ENCODE measurements around the gene ABHD2.

Gene ABHD2

DNA sequence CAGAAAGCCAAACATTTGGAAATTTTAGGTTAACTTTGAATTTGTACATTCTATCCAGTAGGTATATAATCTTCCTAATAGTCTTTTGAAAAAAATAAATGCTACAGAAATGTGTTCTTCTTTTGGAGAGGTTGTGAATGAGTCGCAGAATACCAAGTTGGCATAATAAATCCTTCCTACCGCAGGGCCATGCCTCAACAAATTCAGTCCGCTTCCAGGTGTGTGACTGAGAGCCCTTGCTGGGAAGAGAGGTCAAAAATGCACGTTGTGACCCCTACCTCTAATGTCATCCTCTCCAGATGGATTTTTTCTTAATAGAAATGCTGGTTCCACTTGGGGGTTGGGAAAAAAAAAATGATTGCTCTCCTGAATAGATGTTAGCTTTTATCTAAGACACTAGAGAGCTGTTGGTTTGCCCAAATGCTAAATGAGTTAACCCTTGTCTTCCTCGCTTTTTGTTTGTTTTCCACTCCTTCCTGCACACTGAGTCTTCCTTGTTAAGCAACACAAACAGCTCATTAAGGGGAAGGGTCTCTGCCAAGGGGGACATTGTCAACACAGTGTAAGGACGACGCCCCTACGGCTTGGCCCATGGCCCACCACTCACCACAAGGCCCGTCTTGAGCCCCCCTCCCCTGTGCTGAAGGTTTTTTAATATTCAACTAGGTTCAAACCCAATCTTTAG, 99.2 kb downstream of the ABHD2 start:
- no peak overlapping the region for H3K4me3 ChIP-seq (ENCODE audit: low read depth, low read length)

DNA sequence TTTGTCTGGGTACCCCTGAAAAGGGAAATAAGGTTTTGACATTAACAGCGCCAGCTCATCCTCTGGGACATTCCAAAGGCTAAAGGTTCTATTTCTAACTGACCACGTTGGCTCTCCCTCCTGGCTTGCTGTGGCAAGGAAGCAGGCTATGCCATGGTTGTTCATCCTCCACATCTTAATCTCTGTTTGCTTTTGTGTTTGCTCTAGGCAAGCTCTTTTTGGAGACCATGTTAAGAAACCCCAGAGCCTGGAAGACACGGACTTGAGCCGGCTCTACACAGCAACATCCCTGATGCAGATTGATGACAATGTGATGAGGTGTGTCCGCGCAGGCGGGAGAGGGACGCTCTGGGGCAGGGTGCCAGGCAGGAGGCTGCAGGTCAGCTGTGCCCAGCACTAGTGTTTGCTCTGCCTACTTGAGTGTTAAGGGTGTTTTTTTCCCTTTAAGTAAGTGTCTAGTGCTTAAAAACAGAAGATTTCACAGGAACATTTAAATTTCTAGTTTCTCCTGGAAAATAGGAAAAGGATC, 99.8 kb downstream of the ABHD2 start:
- H3K4me3 ChIP-seq (ENCODE audit: low read depth, low read length) = no peak overlapping the region

DNA sequence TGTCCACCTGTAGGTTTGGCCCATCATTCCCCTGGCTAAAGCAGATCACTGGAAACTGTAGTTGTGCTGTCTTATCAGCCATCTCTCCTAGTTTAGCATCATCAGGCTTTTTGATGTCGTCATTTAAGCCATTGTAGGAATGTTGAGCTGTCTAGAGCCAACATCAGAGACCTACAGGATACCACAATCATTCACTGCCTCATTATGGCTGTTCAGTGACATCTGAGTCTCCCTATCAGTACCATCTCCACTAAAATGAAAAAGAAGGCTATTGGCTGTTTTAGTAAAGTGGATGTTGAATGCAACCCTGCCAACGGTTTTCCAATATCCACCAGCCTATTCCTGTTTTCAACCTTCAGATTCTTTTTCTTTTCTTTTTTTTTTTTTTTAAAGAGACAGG, 103.9 kb downstream of the ABHD2 start:
- H3K4me3 ChIP-seq (ENCODE audit: low read depth, low read length) = no peak overlapping the region

DNA sequence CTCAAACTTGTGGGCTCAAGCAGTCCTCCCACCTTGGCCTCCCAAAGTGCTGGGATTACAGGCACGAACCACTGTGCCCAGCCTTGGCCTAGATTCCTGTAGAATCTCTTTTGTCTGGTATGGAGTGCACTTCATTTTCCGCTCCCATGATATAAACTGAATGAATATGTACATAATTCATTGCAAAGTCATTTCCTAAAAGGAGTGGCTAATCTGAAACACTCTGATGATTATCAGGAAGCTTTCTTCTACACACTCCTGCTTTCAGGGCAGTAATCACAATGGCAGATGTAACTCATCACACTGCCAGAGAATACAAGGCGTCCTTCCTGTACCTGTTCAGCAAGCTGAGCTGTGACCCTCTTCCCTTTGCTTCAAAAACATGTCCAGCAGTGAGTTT, 104.5 kb downstream of the ABHD2 start:
- no peak overlapping the region for H3K4me3 ChIP-seq (ENCODE audit: low read depth, low read length)

DNA sequence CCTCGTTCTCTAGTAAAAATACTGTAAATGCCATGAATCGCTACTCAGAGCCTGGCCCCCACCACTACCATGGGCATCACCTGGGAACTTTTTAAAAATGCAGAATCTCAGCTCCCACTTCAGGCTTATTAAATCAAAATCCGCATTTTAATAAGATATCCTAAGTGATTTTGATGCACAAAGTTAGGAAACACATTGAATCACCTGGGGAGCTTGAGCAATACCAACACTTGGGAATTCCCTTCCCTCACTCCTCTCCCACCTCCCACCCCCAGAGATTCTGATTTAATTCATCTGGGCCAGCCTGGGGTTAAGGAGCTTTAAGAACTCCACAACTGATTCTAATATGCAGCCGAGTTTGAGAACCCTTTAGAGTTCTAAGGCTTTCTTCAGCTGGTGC, 106.4 kb downstream of the ABHD2 start:
- no peak overlapping the region for H3K4me3 ChIP-seq (ENCODE audit: low read depth, low read length)

DNA sequence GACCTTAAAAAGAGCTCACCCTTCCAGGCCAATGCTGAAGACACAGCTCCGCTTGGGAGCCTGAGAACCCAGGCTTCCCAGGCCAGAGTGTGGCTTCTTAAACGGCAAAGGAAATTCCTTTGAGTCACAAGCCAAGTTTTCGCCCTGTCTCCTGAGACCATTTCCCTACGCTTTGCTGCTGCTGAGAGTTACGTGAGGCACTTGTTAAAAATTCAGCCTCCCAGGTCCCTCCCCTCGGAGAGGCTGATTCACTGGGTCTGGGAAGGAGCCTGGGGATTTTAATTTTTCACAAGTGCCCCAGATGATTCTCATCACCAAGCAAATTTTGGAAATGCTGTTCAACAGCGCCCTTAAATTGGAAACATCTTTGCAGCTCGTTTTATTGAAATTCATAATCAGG, 107.6 kb downstream of the ABHD2 start:
- no peak overlapping the region for H3K4me3 ChIP-seq (ENCODE audit: low read depth, low read length)

DNA sequence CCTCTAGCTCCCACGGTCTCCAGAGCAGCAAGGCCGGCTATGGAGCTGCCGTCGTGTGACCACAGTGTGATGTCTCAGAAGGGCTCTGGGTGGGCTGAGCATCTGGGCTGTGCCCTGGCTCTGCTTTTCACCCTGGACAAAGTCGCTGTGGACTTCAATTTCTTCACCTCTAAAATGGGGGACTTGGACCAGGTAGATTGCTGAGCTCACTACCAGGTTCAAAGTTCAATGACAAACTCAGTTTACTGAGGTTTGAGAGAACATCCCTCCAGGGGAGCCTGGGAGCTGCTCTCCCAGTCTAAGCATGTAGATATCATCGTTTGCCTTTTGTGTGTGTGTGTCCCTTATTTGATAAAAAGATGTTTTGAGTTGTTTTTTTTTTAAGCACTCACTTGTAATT, 108.0 kb downstream of the ABHD2 start:
- no peak overlapping the region for H3K4me3 ChIP-seq (ENCODE audit: low read depth, low read length)

DNA sequence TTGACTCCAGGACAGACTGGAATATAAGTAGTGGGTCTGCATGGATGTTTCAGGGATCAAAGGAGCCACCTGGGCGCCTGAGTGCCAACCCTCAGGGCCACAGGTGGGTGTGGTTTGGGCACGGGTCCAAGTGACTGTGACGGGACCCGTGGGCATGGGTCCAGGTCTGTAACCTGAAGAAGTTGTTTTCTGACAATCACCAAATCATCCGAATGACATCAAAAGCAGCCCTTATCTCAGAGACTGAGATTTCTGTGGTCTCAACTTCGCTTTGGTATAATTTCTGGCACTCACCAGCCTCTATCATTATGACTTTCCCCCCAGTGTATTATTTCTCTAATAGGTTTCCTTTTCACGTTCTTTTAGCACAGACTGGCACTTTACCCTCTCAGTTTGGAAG, 108.7 kb downstream of the ABHD2 start:
- H3K4me3 ChIP-seq (ENCODE audit: low read depth, low read length) = no peak overlapping the region

DNA sequence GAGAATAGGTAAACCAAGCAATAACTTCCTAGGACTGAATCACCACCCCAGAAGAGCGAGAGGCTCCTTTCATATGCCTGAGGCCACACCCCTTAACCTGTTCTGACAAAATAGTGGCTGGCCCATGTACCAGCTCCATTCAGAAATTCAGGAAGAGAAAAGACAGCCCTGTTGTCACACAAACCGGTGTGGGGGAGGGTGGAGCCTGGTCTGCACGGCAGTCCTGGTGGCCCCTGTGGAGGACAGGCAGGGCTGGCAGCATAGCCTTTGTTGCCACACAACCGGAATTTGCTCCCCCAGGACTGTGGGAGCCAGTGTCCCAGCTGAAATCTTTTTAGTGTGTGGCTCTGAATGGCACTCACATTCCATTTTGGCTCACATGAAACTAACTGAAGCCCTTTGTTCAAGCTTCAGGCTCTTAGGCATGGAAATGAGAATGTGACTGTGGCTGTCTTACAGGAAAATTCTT, 109.3 kb downstream of the ABHD2 start:
- no peak overlapping the region for H3K4me3 ChIP-seq (ENCODE audit: low read depth, low read length)

DNA sequence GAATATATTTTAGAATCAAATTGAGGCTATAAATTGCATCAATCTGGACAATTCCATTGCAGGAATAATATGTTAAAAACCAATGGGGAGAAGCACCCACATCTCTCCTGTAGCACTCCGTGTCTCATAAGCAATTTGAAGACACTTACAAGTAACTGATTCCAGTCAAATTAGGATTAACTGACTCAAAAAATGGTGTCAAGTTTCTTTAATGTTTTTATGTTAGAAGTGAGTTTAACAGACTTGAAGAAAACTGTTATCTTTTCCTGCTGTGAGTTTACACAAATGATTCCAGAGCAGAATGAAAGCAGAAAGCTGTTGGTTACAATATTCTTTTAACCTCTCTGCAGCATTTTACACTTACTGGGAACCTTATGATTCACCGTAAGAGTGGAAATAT, 109.9 kb downstream of the ABHD2 start:
- no peak overlapping the region for H3K4me3 ChIP-seq (ENCODE audit: low read depth, low read length)

DNA sequence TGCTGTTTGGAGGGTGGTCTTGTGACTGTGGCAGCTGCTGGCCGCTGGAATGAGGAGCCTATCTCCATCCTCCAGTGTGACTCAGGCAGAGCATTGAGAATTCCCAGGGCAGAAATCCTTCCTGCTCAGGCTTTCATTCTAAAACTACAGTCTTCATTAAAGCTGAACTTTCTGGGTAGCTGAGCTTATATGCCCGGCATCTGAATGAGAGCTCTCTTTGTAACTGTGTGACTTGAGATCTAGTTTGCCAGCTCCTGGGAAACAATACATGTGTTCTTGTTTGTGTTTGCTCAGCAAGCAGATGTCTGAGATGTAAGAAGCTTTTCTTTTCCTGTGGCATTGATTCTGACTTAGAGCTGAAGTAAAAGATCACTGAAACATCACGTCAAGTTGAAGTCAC, 110.7 kb downstream of the ABHD2 start:
- H3K4me3 ChIP-seq (ENCODE audit: low read depth, low read length) = no peak overlapping the region

DNA sequence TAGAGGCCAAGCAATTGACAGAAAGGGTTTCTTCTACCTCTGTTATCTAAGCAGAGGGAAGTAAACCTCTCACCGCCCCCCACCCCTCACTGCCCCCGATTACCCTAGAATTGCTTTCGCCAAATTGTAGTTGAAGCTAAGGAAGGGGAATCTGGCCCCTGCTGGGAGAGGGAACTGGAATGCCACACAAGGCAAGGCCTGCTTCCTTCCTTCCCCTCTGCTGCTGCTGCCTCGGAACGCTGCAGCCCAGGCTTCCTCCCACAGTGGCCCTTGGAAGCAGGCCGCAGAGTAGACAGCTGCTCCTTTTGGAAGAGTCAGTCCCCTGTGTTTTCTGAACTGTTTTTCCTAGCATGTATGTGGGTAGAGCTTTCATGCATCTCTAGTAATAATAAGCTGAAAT, 111.5 kb downstream of the ABHD2 start:
- no peak overlapping the region for H3K4me3 ChIP-seq (ENCODE audit: low read depth, low read length)

DNA sequence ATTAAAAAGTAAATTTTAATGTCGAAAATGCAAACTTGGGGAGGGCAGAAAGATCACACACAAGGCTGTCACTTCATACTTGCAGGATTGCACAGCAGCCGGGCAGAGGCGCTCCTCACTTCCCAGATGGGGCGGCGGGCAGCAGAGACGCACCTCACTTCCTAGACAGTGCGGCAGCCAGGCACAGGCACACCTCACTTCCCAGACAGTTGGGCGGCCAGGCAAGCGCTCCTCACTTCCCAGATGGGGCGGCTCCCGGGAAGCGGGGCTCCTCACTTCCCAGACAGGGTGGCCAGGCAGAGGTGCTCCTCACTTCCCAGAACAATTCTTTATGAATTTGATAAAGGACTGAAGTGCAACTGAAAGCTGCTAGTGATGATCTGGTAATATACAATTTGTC, 111.9 kb downstream of the ABHD2 start:
- H3K4me3 ChIP-seq (ENCODE audit: low read depth, low read length) = no peak overlapping the region

DNA sequence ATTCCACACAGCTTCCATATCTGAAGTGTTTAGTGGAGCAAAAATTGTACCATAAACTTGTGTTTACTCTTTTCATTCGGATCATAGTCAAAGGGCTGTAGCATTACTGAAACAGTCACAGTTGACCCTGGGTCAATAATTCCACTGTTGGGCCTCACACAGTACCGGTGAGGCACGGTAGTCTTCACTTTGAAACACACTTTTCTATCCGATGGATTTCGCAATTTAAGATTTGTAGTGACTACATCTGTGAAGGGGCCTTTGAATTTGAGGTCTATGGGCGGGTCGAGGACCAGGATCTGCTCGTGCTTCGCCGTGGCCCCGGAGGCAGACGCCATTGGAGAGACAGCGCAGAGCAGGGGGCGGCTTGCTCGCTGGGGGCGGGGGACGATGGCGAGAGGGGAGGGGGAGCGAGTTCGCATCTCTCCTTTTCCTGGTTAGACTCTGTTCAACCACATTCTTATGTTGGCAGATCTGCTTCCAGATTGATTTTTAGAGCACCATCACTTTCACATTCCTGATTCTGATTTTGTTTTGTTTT, 113.3 kb downstream of the ABHD2 start:
- H3K4me3 ChIP-seq (ENCODE audit: low read depth, low read length) = no peak overlapping the region

DNA sequence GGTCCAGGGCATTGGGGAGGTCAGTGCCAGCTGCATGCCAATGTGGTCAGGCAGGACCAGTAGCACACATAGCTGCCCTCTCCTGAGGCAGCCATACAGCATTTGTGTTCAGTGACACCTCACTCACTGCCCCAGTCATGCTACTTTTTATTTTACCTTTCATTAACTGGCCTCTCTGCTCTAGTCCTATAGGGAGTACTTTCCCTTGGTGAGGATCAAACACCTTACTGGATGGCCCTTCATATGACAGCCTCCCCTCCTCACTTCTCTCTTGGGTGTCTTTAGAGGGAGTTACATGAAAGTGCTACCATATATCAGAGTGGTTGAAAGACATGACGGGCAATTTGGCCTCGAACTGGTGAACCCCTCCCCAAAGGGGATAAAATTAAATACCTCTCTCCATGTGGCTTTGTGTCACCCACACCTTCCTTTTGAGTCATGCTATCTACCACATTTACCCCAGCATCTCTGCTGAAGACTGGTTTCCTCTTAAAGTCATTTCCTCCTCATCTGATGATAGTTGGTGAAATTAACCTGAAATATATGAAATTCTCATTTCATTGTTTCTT, 115.5 kb downstream of the ABHD2 start:
- no peak overlapping the region for H3K4me3 ChIP-seq (ENCODE audit: low read depth, low read length)

DNA sequence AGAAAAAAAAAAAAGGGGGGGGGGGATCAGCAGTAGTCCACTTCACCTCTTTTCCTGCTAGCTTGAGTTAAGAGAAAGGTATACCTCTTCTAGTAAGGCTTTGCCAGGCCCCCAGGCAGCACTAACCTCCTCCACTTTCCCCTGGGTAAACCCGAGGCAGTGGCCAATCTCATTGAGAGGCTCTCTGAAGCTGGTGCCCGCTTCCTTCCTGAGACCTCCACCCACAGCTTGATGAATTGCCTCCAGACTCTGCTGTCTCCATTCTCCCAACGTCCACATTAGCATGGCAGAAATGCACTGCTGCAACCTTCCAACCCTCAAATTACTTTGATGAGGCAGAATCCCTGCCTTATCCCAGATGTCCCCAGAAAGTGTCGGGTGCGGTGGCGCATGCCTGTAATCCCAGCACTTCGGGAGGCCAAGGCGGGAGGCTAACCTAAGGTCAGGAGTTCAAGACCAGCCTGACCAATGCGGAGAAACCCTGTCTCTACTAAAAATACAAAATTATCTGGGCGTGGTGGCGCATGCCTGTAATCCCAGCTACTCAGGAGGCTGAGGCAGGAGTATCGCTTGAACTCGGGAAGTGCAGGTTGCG, 117.8 kb downstream of the ABHD2 start:
- H3K4me3 ChIP-seq (ENCODE audit: low read depth, low read length) = no peak overlapping the region

DNA sequence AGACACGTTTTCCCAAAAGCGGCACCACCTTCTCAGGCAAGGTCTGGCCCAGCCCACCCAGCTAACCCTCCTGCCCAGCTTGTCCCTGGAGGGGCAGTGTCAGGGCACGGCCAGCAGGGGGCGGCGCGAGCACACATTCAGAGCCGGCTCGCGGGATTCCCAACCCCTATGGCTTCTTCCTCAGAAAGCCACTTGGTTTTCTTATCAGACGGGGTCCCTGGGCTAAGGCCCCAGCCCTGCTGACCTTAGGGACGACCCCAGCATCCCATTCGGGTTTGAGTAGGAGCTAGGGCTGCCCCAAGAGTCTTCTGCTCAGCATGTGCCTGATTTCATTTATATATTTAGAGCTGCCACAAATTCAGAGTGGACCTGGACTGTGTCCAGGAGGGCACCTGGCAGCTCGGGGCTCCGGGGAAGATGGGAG, 118.7 kb downstream of the ABHD2 start:
- H3K4me3 ChIP-seq (ENCODE audit: low read depth, low read length) = no peak overlapping the region

DNA sequence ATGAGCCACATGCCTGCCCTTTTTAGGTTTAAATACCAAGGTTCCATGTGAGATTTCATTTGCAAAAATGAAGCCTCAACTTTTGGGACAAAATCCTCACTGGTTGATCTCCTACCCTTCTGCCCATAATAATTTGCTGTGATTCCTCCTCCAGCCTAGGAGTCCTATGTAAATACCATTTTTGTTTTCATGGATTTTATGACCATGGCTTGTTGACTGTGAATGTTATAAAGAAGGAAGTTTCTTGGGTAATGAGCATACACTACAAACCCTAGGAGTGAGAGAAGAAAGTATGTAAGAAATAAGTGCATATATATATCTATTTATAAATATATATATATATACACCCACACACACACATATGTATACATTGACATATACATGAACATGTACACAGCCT, 120.0 kb downstream of the ABHD2 start:
- no peak overlapping the region for H3K4me3 ChIP-seq (ENCODE audit: low read depth, low read length)

DNA sequence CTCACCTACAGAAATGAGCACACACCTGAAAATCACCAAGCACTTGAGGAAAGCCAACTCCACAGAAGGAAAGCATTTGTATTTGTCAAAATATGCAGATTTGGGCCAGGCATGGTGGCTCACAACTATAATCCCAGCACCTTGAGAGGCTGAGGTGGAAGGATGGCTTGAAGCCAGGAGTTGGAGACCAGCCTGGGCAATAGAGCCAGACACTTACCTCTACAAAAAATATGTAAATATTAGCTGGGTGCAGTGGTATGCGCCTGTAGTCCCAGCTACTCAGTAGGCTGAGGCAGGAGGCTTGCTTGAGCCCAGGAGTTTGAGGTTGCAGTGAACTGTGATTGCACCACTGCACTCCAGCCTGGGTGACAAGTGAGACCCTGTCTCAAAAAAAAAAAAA, 120.8 kb downstream of the ABHD2 start:
- no peak overlapping the region for H3K4me3 ChIP-seq (ENCODE audit: low read depth, low read length)

DNA sequence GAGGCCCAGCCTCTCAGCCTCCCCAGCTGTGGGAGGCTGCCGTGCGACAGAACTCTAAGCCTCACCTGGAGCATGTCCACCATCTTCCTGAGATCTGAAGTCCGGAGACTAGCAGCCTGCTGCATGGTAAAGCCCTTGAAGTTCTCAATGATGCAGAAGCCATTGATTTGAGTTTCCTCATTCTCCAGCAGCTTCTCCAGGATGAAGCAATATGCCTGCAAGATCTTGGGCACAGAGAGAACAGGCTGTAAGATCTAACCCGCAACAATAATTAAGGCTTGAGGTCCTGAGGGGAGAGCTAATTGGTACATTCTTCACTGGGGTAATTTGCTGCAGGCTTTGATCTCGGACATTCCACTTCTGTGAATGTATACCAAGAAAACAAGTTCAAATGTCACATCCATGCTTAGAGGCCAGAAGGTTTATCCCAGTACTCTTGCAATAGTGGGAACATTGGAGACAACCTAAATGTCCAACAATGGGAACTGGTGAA, 123.5 kb downstream of the ABHD2 start:
- H3K4me3 ChIP-seq (ENCODE audit: low read depth, low read length) = no peak overlapping the region

DNA sequence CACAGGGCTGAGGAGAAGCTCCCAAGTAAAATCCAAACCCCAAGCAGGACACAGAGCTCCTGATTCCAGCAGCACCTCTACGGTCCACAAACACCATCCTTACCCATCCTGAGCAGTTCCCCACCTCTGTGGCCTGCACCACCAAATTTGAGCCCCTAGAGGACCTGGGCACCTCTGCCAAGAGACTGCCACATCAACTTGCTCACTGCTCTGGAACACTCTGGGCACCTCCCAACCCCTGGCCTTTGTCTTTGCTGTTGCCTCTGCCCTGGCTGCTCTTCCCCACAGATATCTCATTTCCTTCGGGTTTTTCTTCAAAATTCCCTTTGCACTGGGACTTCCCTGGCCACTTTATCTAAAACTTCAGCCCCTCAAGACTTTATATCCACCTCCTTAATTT, 127.4 kb downstream of the ABHD2 start:
- H3K4me3 ChIP-seq (ENCODE audit: low read depth, low read length) = no peak overlapping the region

DNA sequence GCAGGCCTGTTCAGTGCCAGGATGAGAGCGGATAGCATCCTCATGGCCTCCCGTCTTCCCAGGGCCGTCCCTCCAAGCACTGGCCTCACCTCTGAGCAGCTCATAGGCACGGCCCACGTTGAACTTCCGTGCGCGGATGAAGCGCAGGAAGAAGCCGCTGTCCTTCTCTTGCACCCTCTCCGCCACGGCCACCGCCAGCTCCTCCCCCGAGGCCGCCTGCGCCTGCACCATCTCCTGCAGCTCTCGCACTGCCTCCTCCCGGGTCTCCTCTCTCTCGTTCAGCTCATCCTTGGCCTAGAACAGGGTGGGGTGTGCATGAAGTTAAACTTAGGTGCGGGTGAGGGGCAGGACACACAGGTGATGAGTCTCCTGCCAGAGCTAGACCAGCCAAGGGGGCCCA, 128.8 kb downstream of the ABHD2 start:
- H3K4me3 ChIP-seq (ENCODE audit: low read depth, low read length) = no peak overlapping the region

Data from iPS-11a (cell line).